Upper lobe of left lung (tissue), 6 donors: ENCODE results near the gene APH1A. TPM values are rescaled to one million over a fixed set of nuclear protein-coding genes. Genes with fewer than 3 reads are reported as not detected.

ENCODE experiments used
- ATAC-seq, 2 donors: fragments of 200-7000 bp; cut with Tn5 transposase; one replicate each; pipeline ENCODE4 v1.9.1; 2022; ENCODE audit warnings: mild to moderate bottlenecking in 2 of 2, moderate library complexity in 2 of 2; ENCODE audit not compliant: low FRiP score in 2 of 2
- DNase-seq, 2 donors: peaks; one replicate each; pipeline ENCODE4 v3.0.0-alpha.2; 2019 to 2020
- H3K27ac ChIP-seq, 4 donors: fragments of 200-600 bp; sonication (generic); one replicate each; pipeline ENCODE4 v1.5.1; 2016 to 2019
- H3K27me3 ChIP-seq, 4 donors: fragments of 200-600 bp; sonication (generic); one replicate each; pipeline ENCODE4 v1.5.1; 2017 to 2019
- H3K36me3 ChIP-seq, 4 donors: fragments of 200-600 bp; sonication (generic); one replicate each; pipeline ENCODE4 v1.5.1; 2016 to 2019
- H3K4me1 ChIP-seq, 4 donors: fragments of 200-600 bp; sonication (generic); one replicate each; pipeline ENCODE4 v1.5.1; 2018 to 2019
- H3K4me3 ChIP-seq, 4 donors: fragments of 200-600 bp; sonication (generic); one replicate each; pipeline ENCODE4 v1.5.1; 2017 to 2019; ENCODE audit warnings: mild to moderate bottlenecking in 2 of 4, moderate library complexity in 1 of 4
- H3K9me3 ChIP-seq, 4 donors: fragments of 200-600 bp; sonication (generic); one replicate each; pipeline ENCODE4 v1.5.1; 2018 to 2019
- EP300 ChIP-seq, 4 donors: sonication (generic); formaldehyde crosslinking; IDR thresholded peaks; one replicate each; pipeline ENCODE4 v1.5.1; 2017; ENCODE audit warnings: antibody characterized with exemption in 4 of 4, control low read depth in 2 of 4
- POLR2A ChIP-seq, 4 donors: fragments of 450-650 bp; IDR thresholded peaks; one replicate each; pipeline ENCODE4 v1.5.1; 2016 to 2017; ENCODE audit warnings: antibody characterized with exemption in 4 of 4, mild to moderate bottlenecking in 2 of 4
- POLR2AphosphoS5 ChIP-seq, 2 donors: sonication (generic); formaldehyde crosslinking; IDR thresholded peaks; one replicate each; pipeline ENCODE4 v1.5.1; 2017; ENCODE audit warnings: antibody characterized with exemption in 2 of 2
- WGBS, 2 donors: methylation state at CpG; one replicate each; pipeline ENCODE4 v1.1.5; 2017 to 2018; 5-methylcytosine and 5-hydroxymethylcytosine counted together
- total RNA-seq, 6 donors: library from RNA; depleted of rRNA in 4 of 6; stranded (reverse); fragments of >200 nt in 4 of 6; gene quantifications; one replicate each; pipeline versions ENCODE4 v1.1.0 to v1.2.1, GENCODE V29; 2016 to 2021
- TF ChIP-seq, protein P1 (sequence below), 6 experiments: fragments of 450-650 bp in 4 of 6; fragments of 200-600 bp in 2 of 6; sonication (generic) in 2 of 6; IDR thresholded peaks; one replicate each; pipeline ENCODE4 v1.5.1; 2016 to 2019; ENCODE audit warnings: antibody characterized with exemption in 6 of 6
- donor health status: DM: no; HTN: no; CAD: no; lungs with moderate emphysema.
- donor health status: DM: no; HTN: yes; CAD: no; lungs with severe emphysema.

The APH1A gene
- total RNA-seq, 6 donors from 2014 or later: 71.2 to 169 (median 101) TPM

DNA sequence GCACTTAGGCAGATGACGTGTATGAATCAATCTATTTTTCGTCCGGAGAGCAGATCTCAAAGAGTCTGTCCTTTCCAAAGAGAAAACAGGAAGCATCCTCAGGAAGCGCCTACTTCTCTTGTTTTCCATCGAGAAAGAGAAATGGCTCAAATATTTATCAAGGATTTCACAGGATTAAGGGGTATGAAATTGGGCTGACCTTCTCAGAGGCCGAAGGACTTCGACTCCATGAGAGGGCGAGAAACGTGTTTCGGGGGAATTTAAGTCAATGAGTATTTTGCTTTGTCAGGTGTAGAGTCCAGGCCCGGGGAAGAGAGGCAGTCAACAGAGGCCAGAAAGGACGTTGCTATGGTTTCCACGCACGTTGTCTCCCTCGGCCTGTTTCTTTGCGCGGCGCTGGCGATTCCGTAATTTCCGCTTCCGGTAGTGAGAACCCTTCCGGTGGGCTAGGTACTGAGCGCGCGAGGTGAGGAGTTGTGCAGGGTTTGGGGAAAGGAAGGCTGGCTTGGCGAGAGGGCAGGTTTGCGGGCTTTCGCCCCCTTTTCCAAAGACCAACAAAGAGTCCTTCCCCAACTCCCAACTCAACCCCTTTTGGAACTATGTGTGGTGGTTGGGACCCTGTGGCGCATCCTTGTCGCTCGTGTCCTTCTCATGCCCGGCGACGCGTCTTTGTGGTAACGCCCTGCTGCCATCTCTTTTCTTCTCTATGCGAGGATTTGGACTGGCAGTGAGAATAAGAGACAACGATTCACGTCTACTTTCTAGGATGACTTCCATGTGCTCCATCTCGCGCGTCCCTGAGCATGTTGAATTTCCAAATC, 24.8 kb upstream of the APH1A start, which contains the start of gene MRPS21:
MRPS21 (plus strand) TSS at position 429 of the 821 bp plus-strand sequence. CDS start 506 bp downstream, outside the sequence.
- Histone ChIP-seq H3K36me3 (peaks cover 0 to 24% (median 10%) of the 10 kb centered on the region in 4 donors), H3K4me1 (peaks cover 7 to 17% (median 11%) of the 10 kb centered on the region in 4 donors), H3K27ac (peak within 1 kb of the TSS; percentile 73 to 86 (median 82)), H3K27me3 (no peaks in the 10 kb centered on the region), H3K4me3 (peak within 1 kb of the TSS; percentile 46 to 86 (median 70)), H3K9me3 (no peaks in the 10 kb centered on the region)
- peak; percentile 87 to 92 for TF ChIP-seq POLR2AphosphoS5 (IDR thresholded peaks at IDR 0.05)
- peak; percentile 24 to 88 (median 67) for TF ChIP-seq POLR2A (IDR thresholded peaks at IDR 0.05)
- TF ChIP-seq, protein P1, sequence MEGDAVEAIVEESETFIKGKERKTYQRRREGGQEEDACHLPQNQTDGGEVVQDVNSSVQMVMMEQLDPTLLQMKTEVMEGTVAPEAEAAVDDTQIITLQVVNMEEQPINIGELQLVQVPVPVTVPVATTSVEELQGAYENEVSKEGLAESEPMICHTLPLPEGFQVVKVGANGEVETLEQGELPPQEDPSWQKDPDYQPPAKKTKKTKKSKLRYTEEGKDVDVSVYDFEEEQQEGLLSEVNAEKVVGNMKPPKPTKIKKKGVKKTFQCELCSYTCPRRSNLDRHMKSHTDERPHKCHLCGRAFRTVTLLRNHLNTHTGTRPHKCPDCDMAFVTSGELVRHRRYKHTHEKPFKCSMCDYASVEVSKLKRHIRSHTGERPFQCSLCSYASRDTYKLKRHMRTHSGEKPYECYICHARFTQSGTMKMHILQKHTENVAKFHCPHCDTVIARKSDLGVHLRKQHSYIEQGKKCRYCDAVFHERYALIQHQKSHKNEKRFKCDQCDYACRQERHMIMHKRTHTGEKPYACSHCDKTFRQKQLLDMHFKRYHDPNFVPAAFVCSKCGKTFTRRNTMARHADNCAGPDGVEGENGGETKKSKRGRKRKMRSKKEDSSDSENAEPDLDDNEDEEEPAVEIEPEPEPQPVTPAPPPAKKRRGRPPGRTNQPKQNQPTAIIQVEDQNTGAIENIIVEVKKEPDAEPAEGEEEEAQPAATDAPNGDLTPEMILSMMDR (IDR thresholded peaks at IDR 0.05): no peak
- TF ChIP-seq EP300 (IDR thresholded peaks at IDR 0.05): no peak
- ATAC-seq (peak; percentile 97 to 99), DNase-seq (peak; percentile 44 to 89)
- 6 to 7% methylated on average over 39 to 43 of the region's 43 CpGs for WGBS, 2 donors

DNA sequence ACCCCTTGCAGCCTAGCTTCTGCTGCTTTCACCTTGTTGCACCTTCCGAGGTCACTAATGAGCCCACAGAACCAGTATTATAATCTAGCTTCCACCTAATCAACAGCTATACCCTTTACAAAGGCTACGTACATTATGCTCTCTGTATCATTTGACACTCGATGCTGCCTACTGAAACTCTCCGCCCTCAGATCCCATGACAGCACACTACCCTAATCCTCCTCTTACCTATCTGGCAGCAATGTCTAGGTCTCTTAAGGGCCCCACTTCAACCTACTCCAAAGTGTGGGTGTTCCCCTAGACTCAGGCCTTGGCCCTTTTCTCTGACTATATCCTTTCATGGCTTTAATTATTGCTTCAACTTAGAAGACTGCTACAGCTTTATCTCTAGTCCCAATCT, 20.0 kb upstream of the APH1A start:
- H3K36me3 ChIP-seq: peaks cover 0 to 14% (median 2%) of the 10 kb centered on the region in 4 donors
- no peak overlapping the region for H3K4me3 ChIP-seq
- TF ChIP-seq POLR2AphosphoS5 (IDR thresholded peaks at IDR 0.05) (no peak), POLR2A (IDR thresholded peaks at IDR 0.05) (no peak), EP300 (IDR thresholded peaks at IDR 0.05) (no peak)
- TF ChIP-seq, protein P1 (IDR thresholded peaks at IDR 0.05): no peak
- no peaks in the 10 kb centered on the region for H3K27me3 ChIP-seq
- DNase-seq: no peak
- H3K27ac ChIP-seq: no peak overlapping the region
- 83 to 88% methylated on average over 4 of the region's 4 CpGs for WGBS, 2 donors
- no peaks in the 10 kb centered on the region for H3K9me3 ChIP-seq
- H3K4me1 ChIP-seq: peaks cover 0 to 7% (median 3%) of the 10 kb centered on the region in 4 donors
- no peak for ATAC-seq

DNA sequence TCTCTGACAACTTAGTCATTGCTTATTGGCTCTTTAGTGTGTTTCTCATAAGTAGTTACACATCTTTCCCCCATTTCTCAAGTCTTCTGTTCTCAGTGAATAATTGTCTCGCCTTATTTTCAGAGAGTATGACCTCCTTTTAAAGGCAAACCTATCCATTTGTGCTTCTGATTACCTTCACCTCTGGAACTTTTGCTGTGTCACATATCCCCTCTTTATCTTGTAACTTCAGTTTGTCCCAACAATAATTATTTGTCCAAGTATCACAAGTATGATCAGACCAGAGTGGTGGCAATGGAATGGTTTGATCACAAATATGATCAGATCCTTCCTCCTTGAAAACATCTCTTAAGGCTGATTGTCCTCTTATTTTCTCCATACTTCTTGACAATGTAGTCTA, 19.6 kb upstream of the APH1A start:
- 95 to 100% methylated on average over 1 of the region's 1 CpG for WGBS, 2 donors
- Histone ChIP-seq H3K36me3 (peaks cover 0 to 14% (median 2%) of the 10 kb centered on the region in 4 donors), H3K4me1 (peaks cover 0 to 7% (median 3%) of the 10 kb centered on the region in 4 donors), H3K4me3 (no peak overlapping the region), H3K27ac (no peak overlapping the region), H3K27me3 (no peaks in the 10 kb centered on the region), H3K9me3 (no peaks in the 10 kb centered on the region)
- no peak for ATAC-seq
- TF ChIP-seq EP300 (IDR thresholded peaks at IDR 0.05) (no peak), POLR2AphosphoS5 (IDR thresholded peaks at IDR 0.05) (no peak), POLR2A (IDR thresholded peaks at IDR 0.05) (no peak)
- TF ChIP-seq, protein P1 (IDR thresholded peaks at IDR 0.05): no peak
- DNase-seq: no peak

DNA sequence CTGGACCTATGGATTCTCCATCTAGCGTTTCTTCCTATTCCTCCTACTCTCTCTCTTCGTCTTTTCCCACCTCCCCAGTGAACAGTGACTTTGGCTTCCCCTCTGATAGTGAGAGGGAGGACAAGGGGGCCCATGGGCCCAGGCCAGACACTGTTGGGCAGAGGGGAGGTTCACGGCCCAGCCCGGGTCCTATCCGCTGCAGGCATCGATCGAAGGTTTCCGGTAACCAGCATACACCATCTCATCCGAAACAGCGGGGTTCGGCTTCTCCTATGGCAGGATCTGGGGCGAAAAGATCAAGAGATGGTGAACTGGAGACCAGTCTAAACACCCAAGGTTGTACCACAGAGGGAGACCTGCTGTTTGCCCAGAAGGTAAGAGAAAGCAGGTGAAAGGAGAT, 14.4 kb upstream of the APH1A start:
- TF ChIP-seq, protein P1 (IDR thresholded peaks at IDR 0.05): no peak
- no peak for TF ChIP-seq POLR2AphosphoS5 (IDR thresholded peaks at IDR 0.05)
- TF ChIP-seq POLR2A (IDR thresholded peaks at IDR 0.05): no peak
- no peak for TF ChIP-seq EP300 (IDR thresholded peaks at IDR 0.05)
- ATAC-seq (no peak), DNase-seq (no peak)
- Histone ChIP-seq H3K4me3 (peak overlapping the region in 2 of 4 donors; percentile 39 to 54), H3K27ac (peak overlapping the region in 1 of 4 donors; percentile 86), H3K9me3 (no peaks in the 10 kb centered on the region), H3K27me3 (no peaks in the 10 kb centered on the region), H3K4me1 (peaks cover 9 to 32% (median 27%) of the 10 kb centered on the region in 4 donors), H3K36me3 (peaks cover 0 to 14% (median 2%) of the 10 kb centered on the region in 4 donors)
- WGBS, 2 donors: 89 to 93% methylated on average over 12 of the region's 12 CpGs
